ENCODE measurements around the gene MYH6.
A peak's percentile ranks its signal among the peaks of the same experiment; 100 is the strongest.
"Not testable (repeated sequence)": the region's sequence is repeated elsewhere in the genome, so short reads cannot be mapped to it uniquely, and the experiment has no call there.

Gene MYH6

GRCh38 chr14:23414254-23414653 is 6.2 kb upstream of the MYH6 start:
- no peak for DNase-seq (ENCODE audit: low spot score)

GRCh38 chr14:23413681-23414080 is 5.6 kb upstream of the MYH6 start:
- no peak for DNase-seq (ENCODE audit: low spot score)

GRCh38 chr14:23411563-23412525 is 3.8 kb upstream of the MYH6 start:
- no peak for DNase-seq (ENCODE audit: low spot score)

- DNase-seq (ENCODE audit: low spot score): no peak
Measured at GRCh38 chr14:23409966-23410635, 2.0 kb upstream of the MYH6 start.

GRCh38 chr14:23409475-23409874 is 1.4 kb upstream of the MYH6 start:
- DNase-seq (ENCODE audit: low spot score): no peak

GRCh38 chr14:23408307-23408630 is 196 bp upstream of the MYH6 start:
- no peak for DNase-seq (ENCODE audit: low spot score)

GRCh38 chr14:23406725-23407355 is 1.2 kb downstream of the MYH6 start:
- no peak for DNase-seq (ENCODE audit: low spot score)

GRCh38 chr14:23406244-23406643 is 1.8 kb downstream of the MYH6 start:
- DNase-seq (ENCODE audit: low spot score): peak; percentile 8

- no peak for DNase-seq (ENCODE audit: low spot score)
Measured at GRCh38 chr14:23405516-23406025, 2.5 kb downstream of the MYH6 start.

GRCh38 chr14:23405096-23405495 is 3.0 kb downstream of the MYH6 start:
- no peak for DNase-seq (ENCODE audit: low spot score)

- no peak for DNase-seq (ENCODE audit: low spot score)
Measured at GRCh38 chr14:23404331-23404900, 3.7 kb downstream of the MYH6 start.

GRCh38 chr14:23403908-23404307 is 4.2 kb downstream of the MYH6 start:
- DNase-seq (ENCODE audit: low spot score): no peak

- no peak for DNase-seq (ENCODE audit: low spot score)
Measured at GRCh38 chr14:23403139-23403438, 5.0 kb downstream of the MYH6 start.

GRCh38 chr14:23402296-23403138 is 5.6 kb downstream of the MYH6 start:
- no peak for DNase-seq (ENCODE audit: low spot score)

GRCh38 chr14:23401291-23401690 is 6.8 kb downstream of the MYH6 start:
- DNase-seq (ENCODE audit: low spot score): no peak

GRCh38 chr14:23400496-23401149 is 7.5 kb downstream of the MYH6 start:
- DNase-seq (ENCODE audit: low spot score): not testable (repeated sequence)

GRCh38 chr14:23399591-23399990 is 8.5 kb downstream of the MYH6 start:
- no peak for DNase-seq (ENCODE audit: low spot score)

- DNase-seq (ENCODE audit: low spot score): no peak
Measured at GRCh38 chr14:23399136-23399535, 8.9 kb downstream of the MYH6 start.

GRCh38 chr14:23398348-23398747 is 9.7 kb downstream of the MYH6 start:
- DNase-seq (ENCODE audit: low spot score): no peak

- DNase-seq (ENCODE audit: low spot score): no peak
Measured at GRCh38 chr14:23396781-23397407, 11.2 kb downstream of the MYH6 start.

GRCh38 chr14:23396126-23396525 is 11.9 kb downstream of the MYH6 start:
- DNase-seq (ENCODE audit: low spot score): no peak
